ENCODE data around the gene GDI2.

The GDI2 gene

GRCh38 chr10:5738427-5738826 is 74.8 kb downstream of the GDI2 start:
- DNase-seq, result no peak

DNA sequence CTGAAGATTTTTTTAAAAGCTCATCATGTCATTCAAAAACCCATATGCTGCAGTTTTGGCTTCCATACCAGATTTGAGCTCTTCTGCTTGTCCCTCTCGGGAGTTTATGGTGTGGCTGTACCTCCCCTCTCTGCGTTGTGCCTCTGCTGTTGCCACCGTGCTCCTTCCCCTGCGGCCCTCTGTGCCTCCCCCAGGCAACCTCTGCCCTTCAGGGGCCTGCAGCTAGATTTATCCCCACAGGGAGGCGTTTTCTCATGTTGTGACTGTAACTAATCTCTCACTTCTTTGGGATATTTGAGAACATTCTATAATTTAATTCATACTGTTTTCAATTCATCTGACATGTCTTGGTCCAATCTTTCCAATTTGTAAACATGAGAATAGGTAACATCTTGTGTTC is 75.9 kb downstream of the GDI2 start:
- no peak for DNase-seq

- no peak for DNase-seq
These were observed 76.6 kb downstream of the GDI2 start for GRCh38 chr10:5736591-5736990.

GRCh38 chr10:5735119-5735518 is 78.1 kb downstream of the GDI2 start:
- no peak for DNase-seq

GRCh38 chr10:5732141-5732540 is 81.1 kb downstream of the GDI2 start:
- no peak for DNase-seq

GRCh38 chr10:5731559-5731958 is 81.7 kb downstream of the GDI2 start:
- DNase-seq, result no peak

GRCh38 chr10:5730766-5731165 is 82.5 kb downstream of the GDI2 start:
- DNase-seq, result no peak

DNA sequence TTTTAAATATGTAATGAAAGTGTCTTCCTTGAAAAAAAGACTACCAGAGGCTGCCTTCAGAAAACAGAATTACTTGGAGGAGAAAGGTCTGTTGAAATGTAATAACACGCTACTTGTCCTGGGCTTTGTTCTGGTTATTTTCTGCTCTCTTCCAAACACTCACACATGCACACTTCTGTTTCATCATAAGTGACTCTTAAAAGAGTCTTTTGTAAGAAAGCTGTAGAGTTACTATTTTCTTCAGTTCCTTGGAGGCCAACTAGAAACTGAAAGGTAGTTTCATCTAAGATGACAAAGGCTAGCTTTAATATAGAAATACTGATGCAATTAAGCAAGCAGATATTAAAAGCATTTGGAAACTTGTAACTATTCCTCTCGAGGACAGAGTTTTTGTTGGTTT is 89.5 kb downstream of the GDI2 start:
- DNase-seq, result no peak

DNA sequence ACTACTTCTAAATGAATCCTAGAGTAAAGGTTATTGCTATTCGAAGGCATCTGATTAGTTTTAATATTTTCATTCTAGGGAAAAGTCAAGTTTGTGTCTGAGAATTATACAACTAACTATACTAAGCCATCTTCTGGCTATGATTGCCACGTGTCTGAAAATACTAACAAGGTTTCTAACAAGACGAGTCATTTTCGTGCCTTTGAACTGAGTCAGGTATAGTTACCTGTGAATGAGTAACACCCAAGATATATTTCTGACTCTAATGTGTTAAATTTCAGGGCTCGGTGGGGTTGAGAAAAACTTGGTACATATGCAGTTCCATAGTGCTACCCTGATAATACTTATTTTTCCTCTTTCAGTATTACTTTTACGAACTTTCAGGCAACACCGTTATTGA is 93.1 kb downstream of the GDI2 start:
- no peak for DNase-seq

DNA sequence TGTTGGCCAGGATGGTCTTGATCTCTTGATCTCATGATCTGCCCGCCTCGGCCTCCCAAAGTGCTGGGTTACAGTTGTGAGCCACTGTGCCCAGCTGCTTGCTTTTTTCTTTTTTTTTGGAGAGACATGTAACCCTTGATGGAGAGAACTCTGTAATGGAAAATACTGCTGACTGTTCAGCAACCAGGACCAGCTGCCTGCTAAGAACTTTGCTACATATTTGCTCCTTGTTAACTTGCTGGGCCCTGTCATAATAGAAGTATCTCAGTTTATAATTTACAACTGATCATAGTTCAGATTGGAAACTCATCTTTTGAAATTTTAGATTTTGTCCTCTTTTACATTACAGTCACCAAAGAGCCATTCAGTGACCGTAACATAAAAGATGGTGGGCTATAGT is 93.7 kb downstream of the GDI2 start:
- DNase-seq, result no peak
